ENCODE data around the gene DNAAF9. TPM values are rescaled to one million over a fixed set of nuclear protein-coding genes. Genes with fewer than 3 reads are reported as not detected.

Gene DNAAF9
- total RNA-seq, 1 donor from 2014 or later = 10.9 TPM

DNA sequence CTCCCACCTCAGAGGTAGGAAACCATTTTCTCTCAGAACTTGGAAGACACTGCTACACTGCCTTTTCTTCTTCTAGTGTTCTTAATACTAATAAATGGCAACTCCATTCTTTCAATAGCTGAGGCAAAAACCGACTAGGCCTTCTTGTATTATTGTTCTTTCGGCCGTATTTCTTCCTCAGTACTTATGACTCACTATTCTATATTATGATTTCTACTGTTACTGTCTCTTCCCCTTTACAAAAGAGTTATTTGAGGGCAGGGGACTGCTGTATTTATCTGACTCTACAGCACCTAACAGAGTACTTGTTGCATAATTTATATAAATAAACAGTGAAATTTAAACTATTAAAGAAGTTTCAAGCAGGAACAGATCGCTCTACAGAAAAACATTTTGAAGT is 3.1 kb downstream of the DNAAF9 start:
- Histone ChIP-seq H3K4me1 (peaks cover 0 to 8% of the 10 kb centered on the region in 2 donors), H3K27ac (no peak overlapping the region), H3K9me3 (no peaks in the 10 kb centered on the region), H3K36me3 (no peaks in the 10 kb centered on the region), H3K27me3 (no peaks in the 10 kb centered on the region), H3K4me3 (no peak overlapping the region)
- DNase-seq (ENCODE audit: low spot score in 2 of 2) = no peak
- TF ChIP-seq CTCF (IDR thresholded peaks at IDR 0.05) = no peak
- intact Hi-C loops (cut with DNase I) = loop anchor here (10.0 kb wide), 4 partner anchors 200 to 750 kb away; partner anchors contain the start of genes DDRGK1, GNRH2, ITPA and LZTS3

DNA sequence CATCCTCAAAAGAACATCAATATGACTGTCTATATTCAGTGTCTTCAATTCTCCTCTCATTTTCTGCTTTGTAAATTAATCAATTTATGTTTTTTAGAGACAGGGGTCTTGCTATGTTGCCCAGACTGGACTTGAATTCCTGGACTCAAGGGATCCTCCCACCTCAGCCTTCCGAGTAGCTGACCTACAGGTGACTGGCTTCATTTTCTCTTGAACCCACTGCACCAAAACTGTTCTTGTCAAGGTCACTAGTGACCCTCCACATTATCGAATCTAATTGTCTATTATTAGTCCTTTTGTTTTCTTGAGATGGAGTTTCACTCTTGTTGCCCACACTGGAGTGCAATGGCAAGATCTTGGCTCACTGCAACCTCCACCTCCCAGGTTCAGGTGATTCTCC is 3.7 kb downstream of the DNAAF9 start:
- H3K4me1 ChIP-seq = peaks cover 0 to 6% of the 10 kb centered on the region in 2 donors

DNA sequence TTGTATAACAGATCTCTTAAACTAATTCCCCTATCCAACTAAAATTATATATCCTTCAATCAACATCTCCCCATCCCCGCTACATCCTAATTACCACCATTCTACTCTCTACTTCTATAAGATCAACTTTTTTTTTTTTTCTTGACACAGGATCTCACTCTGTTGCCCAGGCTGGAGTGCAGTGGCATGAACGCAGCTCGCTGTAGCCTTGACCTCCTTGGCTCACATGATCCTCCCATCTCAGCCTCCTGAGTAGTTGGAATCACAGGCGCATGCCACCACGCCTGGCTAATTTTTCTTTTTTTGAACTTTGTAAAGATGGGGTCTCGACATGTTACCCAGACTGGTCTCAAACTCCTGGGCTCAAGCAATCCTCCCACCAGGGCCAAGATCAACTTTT is 5.0 kb downstream of the DNAAF9 start:
- Histone ChIP-seq H3K4me3 (no peak overlapping the region), H3K4me1 (peaks cover 0 to 6% of the 10 kb centered on the region in 2 donors), H3K9me3 (no peaks in the 10 kb centered on the region), H3K27ac (no peak overlapping the region), H3K27me3 (no peaks in the 10 kb centered on the region), H3K36me3 (no peaks in the 10 kb centered on the region)
- TF ChIP-seq CTCF (IDR thresholded peaks at IDR 0.05) = no peak
- intact Hi-C loops (cut with DNase I) = loop anchor here (10.0 kb wide), 4 partner anchors 198 to 748 kb away; partner anchors contain the start of genes DDRGK1, GNRH2, ITPA and LZTS3
- DNase-seq (ENCODE audit: low spot score in 2 of 2) = no peak

More for the DNA sequence above, 3.7 kb downstream of the DNAAF9 start:
- DNase-seq (ENCODE audit: low spot score in 2 of 2) = no peak
- TF ChIP-seq CTCF (IDR thresholded peaks at IDR 0.05) = no peak
- no peaks in the 10 kb centered on the region for H3K36me3 ChIP-seq
- no peak overlapping the region for H3K27ac ChIP-seq
- H3K27me3 ChIP-seq = no peaks in the 10 kb centered on the region
- H3K4me3 ChIP-seq = no peak overlapping the region
- intact Hi-C loops (cut with DNase I) = loop anchor here (10.0 kb wide), 4 partner anchors 199 to 749 kb away; partner anchors contain the start of genes DDRGK1, GNRH2, ITPA and LZTS3
- no peaks in the 10 kb centered on the region for H3K9me3 ChIP-seq

- no peak for TF ChIP-seq CTCF (IDR thresholded peaks at IDR 0.05)
- DNase-seq (ENCODE audit: low spot score in 2 of 2) = no peak
- H3K27me3 ChIP-seq = no peaks in the 10 kb centered on the region
- H3K36me3 ChIP-seq = no peaks in the 10 kb centered on the region
- intact Hi-C loops (cut with DNase I) = loop anchor here (10.0 kb wide), 4 partner anchors 196 to 746 kb away; partner anchors contain the start of genes DDRGK1, GNRH2, ITPA and LZTS3
- peaks cover 0 to 2% of the 10 kb centered on the region in 2 donors for H3K4me1 ChIP-seq
- H3K4me3 ChIP-seq = no peak overlapping the region
- no peak overlapping the region for H3K27ac ChIP-seq
- H3K9me3 ChIP-seq = no peaks in the 10 kb centered on the region
Measured at GRCh38 chr20:3400260-3401155, 7.0 kb downstream of the DNAAF9 start.

DNA sequence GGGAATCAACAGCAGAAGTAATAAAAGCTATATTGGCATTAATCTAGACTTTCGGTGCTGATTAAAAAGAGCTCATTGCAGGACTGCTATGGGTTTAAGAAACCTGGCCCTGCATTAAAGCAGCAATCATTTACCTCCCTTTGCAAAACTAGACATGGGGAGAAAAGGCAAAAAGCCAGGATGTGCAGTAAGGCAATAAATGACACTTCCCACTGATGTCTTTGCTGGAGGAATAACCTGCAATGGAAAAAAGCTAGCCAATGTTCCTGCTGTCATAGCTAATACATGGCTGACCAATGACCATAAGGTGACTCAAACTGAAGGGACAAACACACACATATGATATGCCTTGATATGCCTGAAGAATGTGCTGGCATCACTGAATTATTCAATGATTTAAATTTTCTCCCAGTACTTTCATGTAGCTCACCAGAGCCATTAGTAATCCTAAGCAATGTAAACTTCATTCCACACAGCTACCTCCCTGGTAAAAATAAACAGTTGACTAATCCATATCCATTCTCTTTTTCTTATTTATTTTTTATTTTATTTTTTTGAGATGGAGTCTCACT is 8.7 kb downstream of the DNAAF9 start:
- no peaks in the 10 kb centered on the region for H3K27me3 ChIP-seq
- H3K9me3 ChIP-seq = no peaks in the 10 kb centered on the region
- intact Hi-C loops (cut with DNase I) = no loop called here
- H3K4me1 ChIP-seq = peaks cover 0 to 2% of the 10 kb centered on the region in 2 donors
- no peak for DNase-seq (ENCODE audit: low spot score in 2 of 2)
- no peak overlapping the region for H3K4me3 ChIP-seq
- H3K36me3 ChIP-seq = no peaks in the 10 kb centered on the region
- no peak overlapping the region for H3K27ac ChIP-seq
- no peak for TF ChIP-seq CTCF (IDR thresholded peaks at IDR 0.05)

All from ascending aorta (tissue), 2 donors.